ENCODE measurements around the gene CSN1S1.

CSN1S1 gene

GRCh38 chr4:69995526-69996016 lies 64.7 kb downstream of the CSN1S1 start, which contains the start of gene STATH:
STATH (plus strand) TSS chr4:69995966; CDS start chr4:69998438, 2,472 bp downstream.
- no peak for DNase-seq
